SK-N-SH (cell line): Measurements from ENCODE around the gene ZER1.
A peak's percentile ranks its signal among the peaks of the same experiment; 100 is the strongest.

ENCODE experiments used
- CTCF ChIP-seq: fragments of 200-600 bp; sonication (generic); IDR thresholded peaks from 2 replicates; pipeline ENCODE4 v1.6.1; 2017; ENCODE audit warnings: antibody characterized with exemption, mild to moderate bottlenecking, moderate library complexity
- PBX3 ChIP-seq: IDR thresholded peaks from 2 replicates; pipeline ENCODE4; 2012
- RAD21 ChIP-seq: IDR thresholded peaks from 2 replicates; pipeline ENCODE4 v1.6.1; 2012; ENCODE audit warnings: mild to moderate bottlenecking, low read length
- REST ChIP-seq: IDR thresholded peaks from 2 replicates; pipeline ENCODE4 v1.6.1; 2012; ENCODE audit warnings: mild to moderate bottlenecking, low read depth, low read length, moderate library complexity
- RXRA ChIP-seq: IDR thresholded peaks from 2 replicates; pipeline ENCODE4 v1.4.0; 2012; ENCODE audit warnings: low read depth, mild to moderate bottlenecking, borderline replicate concordance
- SIN3A ChIP-seq: IDR thresholded peaks from 2 replicates; pipeline ENCODE4 v1.6.1; 2012; ENCODE audit warnings: low read depth, mild to moderate bottlenecking, low read length, moderate library complexity, borderline replicate concordance
- YY1 ChIP-seq: IDR thresholded peaks from 2 replicates; pipeline ENCODE4 v1.4.0; 2012; ENCODE audit warnings: low read depth, mild to moderate bottlenecking

GRCh38 chr9:128764361-128764760, 7.4 kb downstream of the ZER1 start:
- TF ChIP-seq RXRA (no peak), RAD21 (peak; percentile 2; the same call in 1 of the 2 replicates), CTCF (no peak), YY1 (no peak), REST (no peak), PBX3 (no peak), SIN3A (no peak)
